Activated B cell treated with CpG ODN at 0.5 μM for 24 hours (primary cell): Measurements from ENCODE around the gene NXPH4. TPM values are rescaled to one million over a fixed set of nuclear protein-coding genes. Genes with fewer than 3 reads are reported as not detected.

Experiments
- ATAC-seq: fragments of 200-7000 bp; cut with Tn5 transposase; one replicate; pipeline ENCODE4 v1.10.0; 2021; ENCODE audit warnings: low read depth, mild to moderate bottlenecking, moderate library complexity
- CTCF ChIA-PET: fragments of 350-600 bp; sonication (Branson Sonifier 250); formaldehyde crosslinking; loops from one replicate; lab custom pipeline; 2021; ENCODE audit warnings: antibody characterized with exemption; lab: Charles Lee
- POLR2A ChIA-PET: fragments of 350-600 bp; sonication (Branson Sonifier 250); formaldehyde crosslinking; loops from one replicate; lab custom pipeline; 2021; ENCODE audit warnings: antibody characterized with exemption; lab: Charles Lee
- DNase-seq: peaks from one replicate; pipeline ENCODE4 v3.0.0; 2022
- H3K27ac Mint-ChIP-seq: one replicate; pipeline ENCODE4 v1.8.0; 2020; ENCODE audit warnings: mixed read lengths
- H3K27me3 Mint-ChIP-seq: one replicate; pipeline ENCODE4 v1.8.0; 2021; ENCODE audit warnings: mixed read lengths
- H3K36me3 Mint-ChIP-seq: one replicate; pipeline ENCODE4 v1.8.0; 2021; ENCODE audit warnings: low read depth, mixed read lengths
- H3K4me1 Mint-ChIP-seq: one replicate; pipeline ENCODE4 v1.8.0; 2021; ENCODE audit warnings: mixed read lengths
- H3K4me3 Mint-ChIP-seq: one replicate; pipeline ENCODE4 v1.8.0; 2020; ENCODE audit warnings: mild to moderate bottlenecking, mixed read lengths
- H3K9me3 Mint-ChIP-seq: one replicate; pipeline ENCODE4 v1.8.0; 2020; ENCODE audit warnings: mixed read lengths
- intact Hi-C: fragments of 100-400 bp; cut with micrococcal nuclease; formaldehyde crosslinking; loops from one replicate; pipeline ENCODE4 v1.15.1; 2024
- total RNA-seq: library from RNA; stranded (reverse); gene quantifications from 2 replicates; pipeline ENCODE4 v1.2.3, GENCODE V29; 2022
- TF ChIP-seq, protein P1 (sequence below): fragments of 200-600 bp; IDR thresholded peaks from one replicate; pipeline ENCODE4 v1.8.0; 2022; ENCODE audit warnings: antibody characterized with exemption, mild to moderate bottlenecking

NXPH4 gene
- total RNA-seq, 1 donor from 2014 or later: 3.4 TPM

DNA sequence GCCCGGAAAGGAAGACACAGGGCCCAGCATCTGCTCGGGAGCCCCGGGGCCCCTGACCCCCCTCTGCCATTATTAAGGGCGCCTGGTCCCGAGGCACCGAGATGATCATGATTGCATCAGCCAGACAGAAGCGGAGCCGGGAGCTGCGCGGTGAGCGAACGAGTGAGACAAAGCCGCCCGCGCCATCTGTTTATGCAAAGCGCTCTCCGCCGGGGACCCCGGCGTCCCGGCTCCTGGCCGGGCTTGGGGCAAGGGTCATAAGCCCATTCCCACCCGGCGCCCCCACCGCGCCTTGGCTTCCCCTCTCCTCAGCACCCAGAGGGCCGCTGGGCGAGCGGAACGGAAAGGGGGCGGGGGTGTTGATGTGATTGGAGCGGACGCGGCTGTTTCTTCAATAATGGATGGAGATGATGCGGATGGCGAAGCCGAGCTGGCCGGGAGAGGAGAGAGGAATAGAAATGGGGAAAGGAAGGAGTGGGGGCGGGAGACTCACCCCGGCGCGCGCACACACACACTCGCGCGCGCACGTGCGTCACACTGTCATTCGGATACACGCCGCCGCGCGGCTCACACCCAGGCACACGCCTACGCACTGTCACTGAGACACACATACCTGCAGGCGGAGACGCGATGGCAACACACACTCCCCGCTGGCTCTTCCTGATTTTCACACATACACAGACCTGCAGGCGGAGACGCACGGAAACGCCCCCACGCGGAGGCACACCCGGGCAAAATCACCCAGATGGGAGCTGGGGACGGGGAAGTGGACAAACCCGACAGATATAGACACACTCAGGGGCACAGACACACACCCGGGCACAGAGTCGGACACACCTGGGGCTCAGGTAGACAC, 23.7 kb downstream of the NXPH4 start:
- intact Hi-C loops: loop anchor here (1.0 to 10.0 kb wide), 3 partner anchors 233 to 605 kb away; partner anchors contain the start of genes BAZ2A, DDIT3 and ZBTB39
- ChIA-PET POLR2A (interaction anchor here (0.7 to 9.0 kb wide), 9 partner anchors 14 to 524 kb away, joined by 3 to 268 read pairs (median 7); partner anchors contain the start of genes NAB2, NEMP1, NXPH4 and SHMT2), CTCF (interaction anchor here (1.1 to 20.9 kb wide), 5 partner anchors 10 to 29 kb away, joined by 3 to 390 read pairs (median 35); partner anchors contain the start of genes NXPH4, SHMT2 and STAC3)
- peaks cover 84% of the 10 kb centered on the region for H3K4me1 Mint-ChIP-seq
- peak overlapping the region; percentile 90 for H3K27ac Mint-ChIP-seq
- peak overlapping the region; percentile 89 for H3K4me3 Mint-ChIP-seq
- no peaks in the 10 kb centered on the region for H3K9me3 Mint-ChIP-seq
- ATAC-seq (peak; percentile 40), DNase-seq (peak; percentile 71)
- H3K36me3 Mint-ChIP-seq: peaks cover 8% of the 10 kb centered on the region
- TF ChIP-seq, protein P1, sequence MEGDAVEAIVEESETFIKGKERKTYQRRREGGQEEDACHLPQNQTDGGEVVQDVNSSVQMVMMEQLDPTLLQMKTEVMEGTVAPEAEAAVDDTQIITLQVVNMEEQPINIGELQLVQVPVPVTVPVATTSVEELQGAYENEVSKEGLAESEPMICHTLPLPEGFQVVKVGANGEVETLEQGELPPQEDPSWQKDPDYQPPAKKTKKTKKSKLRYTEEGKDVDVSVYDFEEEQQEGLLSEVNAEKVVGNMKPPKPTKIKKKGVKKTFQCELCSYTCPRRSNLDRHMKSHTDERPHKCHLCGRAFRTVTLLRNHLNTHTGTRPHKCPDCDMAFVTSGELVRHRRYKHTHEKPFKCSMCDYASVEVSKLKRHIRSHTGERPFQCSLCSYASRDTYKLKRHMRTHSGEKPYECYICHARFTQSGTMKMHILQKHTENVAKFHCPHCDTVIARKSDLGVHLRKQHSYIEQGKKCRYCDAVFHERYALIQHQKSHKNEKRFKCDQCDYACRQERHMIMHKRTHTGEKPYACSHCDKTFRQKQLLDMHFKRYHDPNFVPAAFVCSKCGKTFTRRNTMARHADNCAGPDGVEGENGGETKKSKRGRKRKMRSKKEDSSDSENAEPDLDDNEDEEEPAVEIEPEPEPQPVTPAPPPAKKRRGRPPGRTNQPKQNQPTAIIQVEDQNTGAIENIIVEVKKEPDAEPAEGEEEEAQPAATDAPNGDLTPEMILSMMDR: no peak
- peaks cover 11% of the 10 kb centered on the region for H3K27me3 Mint-ChIP-seq

GRCh38 chr12:57240926-57241401, 24.4 kb downstream of the NXPH4 start:
- no peak for ATAC-seq
- intact Hi-C loops: loop anchor here (1.0 to 10.0 kb wide), 3 partner anchors 234 to 606 kb away; partner anchors contain the start of genes BAZ2A, DDIT3 and ZBTB39
- H3K36me3 Mint-ChIP-seq: peaks cover 7% of the 10 kb centered on the region
- H3K9me3 Mint-ChIP-seq: no peaks in the 10 kb centered on the region
- ChIA-PET CTCF (interaction anchor here (1.1 to 20.9 kb wide), 6 partner anchors 9 to 117 kb away, joined by 3 to 390 read pairs (median 26); partner anchors contain the start of genes NXPH4, SHMT2 and STAC3), POLR2A (interaction anchor here (0.7 to 9.0 kb wide), 6 partner anchors 15 to 218 kb away, joined by 3 to 268 read pairs (median 16); partner anchors contain the start of genes NAB2, NXPH4, SHMT2 and STAT6)
- H3K4me1 Mint-ChIP-seq: peaks cover 78% of the 10 kb centered on the region
- peaks cover 11% of the 10 kb centered on the region for H3K27me3 Mint-ChIP-seq
- DNase-seq: no peak
- peak overlapping the region; percentile 90 for H3K27ac Mint-ChIP-seq
- peak overlapping the region; percentile 89 for H3K4me3 Mint-ChIP-seq
- TF ChIP-seq, protein P1: no peak

- ATAC-seq (no peak), DNase-seq (no peak)
- Mint-ChIP-seq H3K27me3 (peaks cover 11% of the 10 kb centered on the region), H3K4me3 (peak overlapping the region; percentile 89), H3K27ac (peak overlapping the region; percentile 59), H3K4me1 (peaks cover 71% of the 10 kb centered on the region), H3K36me3 (peaks cover 8% of the 10 kb centered on the region), H3K9me3 (no peaks in the 10 kb centered on the region)
- POLR2A ChIA-PET: interaction anchor here (0.6 to 9.0 kb wide), 10 partner anchors 8 to 225 kb away, joined by 3 to 268 read pairs (median 4); partner anchors contain the start of genes NXPH4, SHMT2 and STAT6
- TF ChIP-seq, protein P1: no peak
- intact Hi-C loops: loop anchor here (1.0 to 10.0 kb wide), 5 partner anchors 173 to 925 kb away; partner anchors contain the start of genes BAZ2A, R3HDM2 and ZBTB39
- CTCF ChIA-PET: interaction anchor here (1.3 to 20.9 kb wide), 11 partner anchors 8 to 211 kb away, joined by 4 to 390 read pairs (median 9); partner anchors contain the start of genes NXPH4, SHMT2 and STAC3
Measured at GRCh38 chr12:57241402-57242310, 25.1 kb downstream of the NXPH4 start.

GRCh38 chr12:57242329-57242690, 25.7 kb downstream of the NXPH4 start:
- POLR2A ChIA-PET: interaction anchor here (1.0 to 9.0 kb wide), 13 partner anchors 9 to 517 kb away, joined by 3 to 268 read pairs (median 5); partner anchors contain the start of genes LRP1, NXPH4, SHMT2 and STAT6
- intact Hi-C loops: loop anchor here (1.0 to 10.0 kb wide), 5 partner anchors 174 to 926 kb away; partner anchors contain the start of genes BAZ2A, R3HDM2 and ZBTB39

More at GRCh38 chr12:57242329-57242690, 25.7 kb downstream of the NXPH4 start:
- TF ChIP-seq, protein P1: no peak
- peaks cover 11% of the 10 kb centered on the region for H3K27me3 Mint-ChIP-seq
- CTCF ChIA-PET: interaction anchor here (0.7 to 20.9 kb wide), 17 partner anchors 9 to 214 kb away, joined by 3 to 390 read pairs (median 4); partner anchors contain the start of genes NXPH4 and SHMT2
- H3K27ac Mint-ChIP-seq: peak overlapping the region; percentile 84
- DNase-seq (no peak), ATAC-seq (no peak)
- H3K4me1 Mint-ChIP-seq: peaks cover 64% of the 10 kb centered on the region
- H3K9me3 Mint-ChIP-seq: no peaks in the 10 kb centered on the region
- H3K4me3 Mint-ChIP-seq: peak overlapping the region; percentile 89
- H3K36me3 Mint-ChIP-seq: peaks cover 10% of the 10 kb centered on the region
